Fibroblast of villous mesenchyme (primary cell): ENCODE measurements around the gene ZNF750. TPM values are rescaled to one million over a fixed set of nuclear protein-coding genes. Genes with fewer than 3 reads are reported as not detected.

ENCODE experiments used
- DNase-seq: peaks from one replicate; pipeline ENCODE4 v3.0.0-alpha.2; 2010; ENCODE audit warnings: low read depth
- H3K4me3 ChIP-seq: 2 replicates; pipeline ENCODE4 v1.5.1; 2011; ENCODE audit warnings: low read depth, mild to moderate bottlenecking, low read length
- total RNA-seq: library from RNA; depleted of rRNA; stranded (reverse); fragments of >200 nt; gene quantifications from 2 replicates; pipeline ENCODE4 v1.2.3, GENCODE V29; 2012
- TF ChIP-seq, protein P1 (sequence below): IDR thresholded peaks from 2 replicates; pipeline ENCODE4 v1.5.1; 2012; ENCODE audit warnings: low read depth, mild to moderate bottlenecking, low read length; ENCODE audit not compliant: insufficient read depth

The ZNF750 gene
- total RNA-seq, 1 donor, result not detected

GRCh38 chr17:82868715-82869131, 28.9 kb upstream of the ZNF750 start:
- no peak for DNase-seq
- H3K4me3 ChIP-seq, result no peak overlapping the region
- TF ChIP-seq, protein P1, sequence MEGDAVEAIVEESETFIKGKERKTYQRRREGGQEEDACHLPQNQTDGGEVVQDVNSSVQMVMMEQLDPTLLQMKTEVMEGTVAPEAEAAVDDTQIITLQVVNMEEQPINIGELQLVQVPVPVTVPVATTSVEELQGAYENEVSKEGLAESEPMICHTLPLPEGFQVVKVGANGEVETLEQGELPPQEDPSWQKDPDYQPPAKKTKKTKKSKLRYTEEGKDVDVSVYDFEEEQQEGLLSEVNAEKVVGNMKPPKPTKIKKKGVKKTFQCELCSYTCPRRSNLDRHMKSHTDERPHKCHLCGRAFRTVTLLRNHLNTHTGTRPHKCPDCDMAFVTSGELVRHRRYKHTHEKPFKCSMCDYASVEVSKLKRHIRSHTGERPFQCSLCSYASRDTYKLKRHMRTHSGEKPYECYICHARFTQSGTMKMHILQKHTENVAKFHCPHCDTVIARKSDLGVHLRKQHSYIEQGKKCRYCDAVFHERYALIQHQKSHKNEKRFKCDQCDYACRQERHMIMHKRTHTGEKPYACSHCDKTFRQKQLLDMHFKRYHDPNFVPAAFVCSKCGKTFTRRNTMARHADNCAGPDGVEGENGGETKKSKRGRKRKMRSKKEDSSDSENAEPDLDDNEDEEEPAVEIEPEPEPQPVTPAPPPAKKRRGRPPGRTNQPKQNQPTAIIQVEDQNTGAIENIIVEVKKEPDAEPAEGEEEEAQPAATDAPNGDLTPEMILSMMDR, result no peak

- DNase-seq, result no peak
- TF ChIP-seq, protein P1, result no peak
Measured at GRCh38 chr17:82867763-82868325, 28.0 kb upstream of the ZNF750 start.

GRCh38 chr17:82866590-82867191, 26.9 kb upstream of the ZNF750 start:
- no peak overlapping the region for H3K4me3 ChIP-seq
- peak; percentile 89 for DNase-seq
- TF ChIP-seq, protein P1, result no peak

More at GRCh38 chr17:82867763-82868325, 28.0 kb upstream of the ZNF750 start:
- H3K4me3 ChIP-seq, result no peak overlapping the region

DNA sequence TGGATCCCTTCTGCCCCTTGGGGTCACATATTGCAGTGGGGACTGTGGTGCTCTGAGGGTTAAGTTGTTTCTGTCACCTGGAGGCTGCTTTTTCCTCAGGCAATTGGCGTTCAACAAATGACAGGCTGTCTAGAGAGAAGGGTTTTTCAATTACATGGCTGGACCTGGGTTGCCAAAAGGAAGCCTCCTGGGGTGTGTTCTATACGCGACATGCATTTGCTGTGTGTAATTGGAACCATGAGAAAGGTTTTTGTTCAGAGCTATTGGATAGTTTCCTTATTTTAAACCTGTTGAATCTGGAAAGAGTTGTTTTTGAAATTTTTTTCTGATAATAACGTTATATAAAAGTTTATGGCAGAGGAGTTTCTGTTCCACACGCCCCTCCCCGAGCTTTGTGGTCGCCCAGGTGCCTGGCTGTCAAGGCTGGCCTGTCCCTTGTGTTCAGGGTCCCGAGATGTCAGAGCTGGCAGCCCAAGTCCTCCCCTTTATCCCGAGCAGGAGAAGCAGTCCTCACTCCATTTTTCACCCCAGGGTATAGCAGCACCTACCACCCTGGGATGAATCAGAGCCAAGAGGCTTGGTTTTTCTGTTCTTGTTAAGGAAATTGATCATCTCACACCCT, 26.1 kb upstream of the ZNF750 start:
- H3K4me3 ChIP-seq, result no peak overlapping the region
- TF ChIP-seq, protein P1, result no peak
- DNase-seq, result no peak

- TF ChIP-seq, protein P1, result no peak
- H3K4me3 ChIP-seq, result no peak overlapping the region
- no peak for DNase-seq
Measured at GRCh38 chr17:82865274-82865673, 25.5 kb upstream of the ZNF750 start.

- TF ChIP-seq, protein P1, result no peak
- H3K4me3 ChIP-seq, result no peak overlapping the region
- DNase-seq, result no peak
Measured at GRCh38 chr17:82864713-82865248, 25.0 kb upstream of the ZNF750 start.
